GM12872 (cell line): ENCODE data around the gene ST7.

Experiments
- CTCF ChIP-seq: IDR thresholded peaks from 3 replicates; pipeline ENCODE4 v1.5.1; 2011; ENCODE audit warnings: low read depth, mild to moderate bottlenecking, low read length, moderate library complexity; ENCODE audit not compliant: insufficient read depth

Gene ST7

GRCh38 chr7:117038408-117038807 is 85.1 kb downstream of the ST7 start:
- no peak for TF ChIP-seq CTCF

- TF ChIP-seq CTCF = no peak
Observed at GRCh38 chr7:117041007-117041406, 87.7 kb downstream of the ST7 start.

- no peak for TF ChIP-seq CTCF
Observed at GRCh38 chr7:117041822-117042221, 88.5 kb downstream of the ST7 start.

- TF ChIP-seq CTCF = no peak
Observed at GRCh38 chr7:117043108-117043825, 90.0 kb downstream of the ST7 start.

- TF ChIP-seq CTCF = no peak
Observed at GRCh38 chr7:117044664-117045063, 91.4 kb downstream of the ST7 start.

GRCh38 chr7:117045927-117046710 is 92.8 kb downstream of the ST7 start:
- no peak for TF ChIP-seq CTCF

- no peak for TF ChIP-seq CTCF
Observed at GRCh38 chr7:117047496-117047895, 94.2 kb downstream of the ST7 start.
